OCI-LY7 (cell line): ENCODE data around the gene DDX39B. TPM values are rescaled to one million over a fixed set of nuclear protein-coding genes. Genes with fewer than 3 reads are reported as not detected.

Source experiments
- BruUV-seq: library from RNA; stranded (reverse); fragments of 400-500 nt; replicated peaks from 2 replicates; lab custom pipeline; 2021; lab: Mats Ljungman, UMichigan
- CTCF ChIA-PET: fragments of 300-600 bp; sonication (Branson Sonifier 250); formaldehyde crosslinking; loops from one replicate; lab custom pipeline; 2022; ENCODE audit warnings: antibody characterized with exemption; ENCODE audit not compliant: unreplicated experiment; lab: Charles Lee
- POLR2A ChIA-PET: fragments of 300-600 bp; sonication (Branson Sonifier 250); formaldehyde crosslinking; loops from one replicate; lab custom pipeline; 2022; ENCODE audit warnings: antibody characterized with exemption; lab: Charles Lee
- DNase-seq: peaks from one replicate; pipeline ENCODE4 v3.0.0-alpha.2; 2015; ENCODE audit warnings: low spot score
- H2AFZ ChIP-seq: fragments of 200-600 bp; sonication (generic), shearing (Covaris generic); 2 replicates; pipeline ENCODE4 v1.6.1; 2014; ENCODE audit warnings: mild to moderate bottlenecking, antibody characterized with exemption, low read length, moderate library complexity
- H3K27ac ChIP-seq: fragments of 200-600 bp; sonication (generic); 2 replicates; pipeline ENCODE4 v1.5.1; 2014; ENCODE audit warnings: mixed run types, low read depth, mild to moderate bottlenecking, moderate library complexity, low read length, inconsistent platforms; ENCODE audit not compliant: poor library complexity, severe bottlenecking
- H3K36me3 ChIP-seq: fragments of 200-600 bp; sonication (generic); 2 replicates; pipeline ENCODE4 v1.6.1; 2014; ENCODE audit warnings: mild to moderate bottlenecking, antibody characterized with exemption, low read length, moderate library complexity, mixed read lengths; ENCODE audit not compliant: insufficient read depth
- H3K4me1 ChIP-seq: fragments of 200-600 bp; sonication (generic); 2 replicates; pipeline ENCODE4 v1.5.1; 2014; ENCODE audit warnings: mild to moderate bottlenecking, low read length; ENCODE audit not compliant: insufficient read depth, poor library complexity, severe bottlenecking
- H3K4me2 ChIP-seq: fragments of 200-600 bp; sonication (generic); 2 replicates; pipeline ENCODE4 v1.6.1; 2014; ENCODE audit warnings: mild to moderate bottlenecking, low read length
- H3K4me3 ChIP-seq: fragments of 200-600 bp; sonication (generic); 2 replicates; pipeline ENCODE4 v1.5.1; 2014; ENCODE audit warnings: mild to moderate bottlenecking, low read depth, low read length; ENCODE audit not compliant: poor library complexity, severe bottlenecking
- H3K79me2 ChIP-seq: fragments of 200-600 bp; sonication (generic); 2 replicates; pipeline ENCODE4 v1.6.1; 2016; ENCODE audit warnings: low read depth, mild to moderate bottlenecking, low read length, moderate library complexity, mixed read lengths; ENCODE audit not compliant: insufficient read depth
- H3K9me2 ChIP-seq: fragments of 200-600 bp; sonication (generic); 2 replicates; pipeline ENCODE4 v1.6.1; 2016; ENCODE audit warnings: mild to moderate bottlenecking, low read length, mixed read lengths; ENCODE audit not compliant: insufficient read depth
- H3K9me3 ChIP-seq: fragments of 200-600 bp; sonication (generic); 2 replicates; pipeline ENCODE4 v1.6.1; 2014; ENCODE audit warnings: mild to moderate bottlenecking, mixed run types, low read length, mixed read lengths
- H4K20me1 ChIP-seq: fragments of 200-600 bp; sonication (generic); 2 replicates; pipeline ENCODE4 v1.6.1; 2014; ENCODE audit warnings: mild to moderate bottlenecking, antibody characterized with exemption, low read length, moderate library complexity, mixed read lengths; ENCODE audit not compliant: insufficient read depth
- CTCF ChIP-seq: fragments of 200-600 bp; sonication (generic); conservative IDR thresholded peaks from 2 replicates; pipeline ENCODE4 v1.5.1; 2014; ENCODE audit warnings: mild to moderate bottlenecking, antibody characterized with exemption, low read length, moderate library complexity, mixed read lengths
- EZH2phosphoT487 ChIP-seq: fragments of 200-600 bp; sonication (generic); IDR thresholded peaks from 2 replicates; pipeline ENCODE4 v1.6.1; 2018; ENCODE audit warnings: low read depth, borderline replicate concordance, mild to moderate bottlenecking, mixed run types, antibody characterized with exemption, low read length, moderate library complexity, mixed read lengths
- intact Hi-C: fragments of 100-400 bp; cut with micrococcal nuclease; formaldehyde crosslinking; loops from one replicate; pipeline ENCODE4 v1.10.0; 2022; ENCODE audit not compliant: unreplicated experiment
- total RNA-seq, 2 experiments: library from RNA; depleted of rRNA in 1 of 2; stranded (reverse); fragments of >200 nt in 1 of 2; shearing (Covaris generic) in 1 of 2; gene quantifications; 2 replicates each; pipeline ENCODE4 v1.2.3, GENCODE V29; 2014 to 2022

The DDX39B gene
- total RNA-seq, 2 experiments from 2014 or later = 481 to 736 TPM

- H3K79me2 ChIP-seq = peaks cover 11% of the 10 kb centered on the region; the same call in 1 of the 2 replicates
- CTCF ChIA-PET = interaction anchor here (0.6 to 4.4 kb wide), 5 partner anchors 11 to 25 kb away, joined by 3 to 27 read pairs (median 3); partner anchors contain the start of gene NCR3
- TSS peak; percentile 93 for BruUV-seq
These were observed 39.8 kb upstream of the DDX39B start for GRCh38 chr6:31581434-31582229.

GRCh38 chr6:31580807-31581433 lies 39.1 kb upstream of the DDX39B start:
- Histone ChIP-seq H4K20me1 (no peaks in the 10 kb centered on the region), H3K36me3 (peaks cover 13% of the 10 kb centered on the region; the same call in 1 of the 2 replicates), H3K79me2 (peaks cover 13% of the 10 kb centered on the region; the same call in 1 of the 2 replicates), H3K4me2 (peak overlapping the region; percentile 88), H3K9me3 (no peaks in the 10 kb centered on the region), H3K9me2 (no peaks in the 10 kb centered on the region), H3K4me3 (peak overlapping the region; percentile 87), H3K4me1 (peaks cover 78% of the 10 kb centered on the region), H2AFZ (peak overlapping the region; percentile 12; the same call in 1 of the 2 replicates), H3K27ac (peak overlapping the region; percentile 86)
- ChIA-PET POLR2A (interaction anchor here (0.8 to 6.0 kb wide), 3 partner anchors 11 to 16 kb away, joined by 5 to 49 read pairs (median 6); no protein-coding TSS in a partner anchor), CTCF (interaction anchor here (0.8 to 4.4 kb wide), 4 partner anchors 12 to 32 kb away, joined by 3 to 27 read pairs (median 3); partner anchors contain the start of gene NCR3)
- peak; percentile 93 for TF ChIP-seq CTCF
- TF ChIP-seq EZH2phosphoT487 = no peak
- BruUV-seq = no TSS peak
- intact Hi-C loops = loop anchor here (1.0 to 10.0 kb wide), 4 partner anchors 16 to 176 kb away; partner anchors contain the start of genes MICA and NFKBIL1
- peak; percentile 89 for DNase-seq

More at GRCh38 chr6:31581434-31582229, 39.8 kb upstream of the DDX39B start:
- TF ChIP-seq EZH2phosphoT487 (no peak), CTCF (no peak)
- POLR2A ChIA-PET = interaction anchor here (0.5 to 6.0 kb wide), 7 partner anchors 11 to 71 kb away, joined by 3 to 49 read pairs (median 5); partner anchors contain the start of genes BAG6, NCR3 and NFKBIL1
- H3K36me3 ChIP-seq = peaks cover 13% of the 10 kb centered on the region; the same call in 1 of the 2 replicates
- no peak for DNase-seq
- H3K27ac ChIP-seq = peak overlapping the region; percentile 86
- no peaks in the 10 kb centered on the region for H3K9me2 ChIP-seq
- peak overlapping the region; percentile 12; the same call in 1 of the 2 replicates for H2AFZ ChIP-seq
- intact Hi-C loops = loop anchor here (1.0 to 10.0 kb wide), 4 partner anchors 16 to 177 kb away; partner anchors contain the start of genes MICA and NFKBIL1
- no peaks in the 10 kb centered on the region for H3K9me3 ChIP-seq
- peaks cover 78% of the 10 kb centered on the region for H3K4me1 ChIP-seq
- H3K4me3 ChIP-seq = peak overlapping the region; percentile 87
- H4K20me1 ChIP-seq = no peaks in the 10 kb centered on the region
- H3K4me2 ChIP-seq = peak overlapping the region; percentile 88
